ENCODE data around the gene PDLIM3.

The PDLIM3 gene

GRCh38 chr4:185520119-185520518, 15.2 kb downstream of the PDLIM3 start:
- H3K9me3 Mint-ChIP-seq, result no peaks in the 10 kb centered on the region
- no peaks in the 10 kb centered on the region for H3K27me3 Mint-ChIP-seq (ENCODE audit: low read depth)
- peaks cover 12% of the 10 kb centered on the region for H3K4me1 Mint-ChIP-seq
- no peak overlapping the region for H3K4me3 Mint-ChIP-seq
- no peaks in the 10 kb centered on the region for H3K36me3 Mint-ChIP-seq (ENCODE audit: low read depth)
- no peak overlapping the region for H3K27ac Mint-ChIP-seq
- TF ChIP-seq CTCF (IDR thresholded peaks at IDR 0.05; ENCODE audit: unreplicated experiment in 3 of 3), result no peak

DNA sequence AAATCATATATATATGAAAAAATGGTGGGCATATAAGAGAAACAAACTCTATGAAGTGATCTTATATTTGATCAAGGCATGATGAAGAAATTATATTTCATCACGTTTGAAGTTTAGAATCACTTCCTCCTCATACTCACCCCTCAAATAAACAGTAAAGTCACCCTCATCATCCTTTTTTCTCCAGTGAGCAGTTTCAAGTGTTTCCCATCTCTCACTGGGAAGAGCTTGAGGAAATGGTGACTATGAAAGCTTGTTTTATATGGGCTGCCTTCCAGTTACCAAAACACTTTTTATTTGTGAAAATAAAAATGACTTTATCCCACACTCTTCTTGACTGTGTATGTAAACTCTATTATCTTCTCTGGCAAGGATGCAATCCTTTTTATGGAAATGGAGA, 16.8 kb downstream of the PDLIM3 start:
- TF ChIP-seq CTCF (IDR thresholded peaks at IDR 0.05; ENCODE audit: unreplicated experiment in 3 of 3), result no peak
- Mint-ChIP-seq H3K36me3 (ENCODE audit: low read depth) (no peaks in the 10 kb centered on the region), H3K4me1 (no peaks in the 10 kb centered on the region), H3K27me3 (ENCODE audit: low read depth) (no peaks in the 10 kb centered on the region), H3K4me3 (no peak overlapping the region), H3K9me3 (no peaks in the 10 kb centered on the region), H3K27ac (no peak overlapping the region)

DNA sequence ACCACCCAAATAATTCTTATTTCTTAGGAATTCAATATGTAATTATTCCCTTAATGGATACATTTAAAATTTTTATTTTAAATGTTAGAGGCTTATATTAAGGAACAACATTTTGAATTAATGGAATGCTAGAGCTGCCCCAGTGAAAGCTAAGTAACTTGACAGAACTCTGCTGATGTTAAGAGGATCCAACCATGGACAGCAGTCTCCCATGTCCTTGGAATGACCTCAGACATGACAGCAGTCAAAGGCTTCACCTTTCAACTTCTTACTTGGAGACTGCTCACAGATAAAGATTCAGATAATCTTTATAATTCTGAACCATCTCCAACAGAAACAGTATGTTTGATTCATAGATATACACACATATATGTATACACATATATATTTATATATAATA, 17.2 kb downstream of the PDLIM3 start:
- Mint-ChIP-seq H3K36me3 (ENCODE audit: low read depth) (no peaks in the 10 kb centered on the region), H3K27me3 (ENCODE audit: low read depth) (no peaks in the 10 kb centered on the region), H3K9me3 (no peaks in the 10 kb centered on the region), H3K27ac (no peak overlapping the region), H3K4me1 (no peaks in the 10 kb centered on the region), H3K4me3 (no peak overlapping the region)
- TF ChIP-seq CTCF (IDR thresholded peaks at IDR 0.05; ENCODE audit: unreplicated experiment in 3 of 3), result no peak

- no peak for TF ChIP-seq CTCF (IDR thresholded peaks at IDR 0.05; ENCODE audit: unreplicated experiment in 3 of 3)
- Mint-ChIP-seq H3K27me3 (ENCODE audit: low read depth) (no peaks in the 10 kb centered on the region), H3K4me1 (no peaks in the 10 kb centered on the region), H3K4me3 (no peak overlapping the region), H3K9me3 (no peaks in the 10 kb centered on the region), H3K27ac (no peak overlapping the region), H3K36me3 (ENCODE audit: low read depth) (no peaks in the 10 kb centered on the region)
Measured at GRCh38 chr4:185515248-185515647, 20.1 kb downstream of the PDLIM3 start.

DNA sequence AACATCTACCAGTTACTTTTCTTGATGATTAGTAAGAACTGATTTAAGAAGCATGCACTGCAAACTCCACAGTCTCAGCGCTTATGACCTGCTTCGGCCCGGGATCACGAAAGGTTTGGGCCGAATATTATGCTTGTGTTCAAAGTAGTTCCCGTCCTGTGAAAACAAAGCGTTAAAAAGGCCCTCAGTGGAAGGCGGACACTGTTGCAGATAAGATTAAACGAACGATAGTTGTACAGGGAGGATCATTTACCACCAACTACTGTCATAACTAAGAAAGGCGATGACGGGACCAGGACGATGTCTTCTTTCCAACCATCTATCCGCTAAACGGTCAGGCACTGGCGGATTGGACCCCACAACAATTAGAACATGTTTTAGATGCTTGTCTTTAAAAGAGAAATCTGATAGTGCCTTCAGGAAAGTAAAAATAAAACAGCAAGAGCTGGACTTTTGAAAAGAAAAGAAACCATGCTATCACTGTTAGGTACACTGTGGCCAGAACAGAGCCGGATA, 21.1 kb downstream of the PDLIM3 start:
- H3K36me3 Mint-ChIP-seq (ENCODE audit: low read depth), result no peaks in the 10 kb centered on the region
- H3K4me3 Mint-ChIP-seq, result no peak overlapping the region
- H3K27me3 Mint-ChIP-seq (ENCODE audit: low read depth), result no peaks in the 10 kb centered on the region
- TF ChIP-seq CTCF (IDR thresholded peaks at IDR 0.05; ENCODE audit: unreplicated experiment in 3 of 3), result no peak
- H3K4me1 Mint-ChIP-seq, result peaks cover 9% of the 10 kb centered on the region
- H3K9me3 Mint-ChIP-seq, result no peaks in the 10 kb centered on the region
- H3K27ac Mint-ChIP-seq, result no peak overlapping the region

DNA sequence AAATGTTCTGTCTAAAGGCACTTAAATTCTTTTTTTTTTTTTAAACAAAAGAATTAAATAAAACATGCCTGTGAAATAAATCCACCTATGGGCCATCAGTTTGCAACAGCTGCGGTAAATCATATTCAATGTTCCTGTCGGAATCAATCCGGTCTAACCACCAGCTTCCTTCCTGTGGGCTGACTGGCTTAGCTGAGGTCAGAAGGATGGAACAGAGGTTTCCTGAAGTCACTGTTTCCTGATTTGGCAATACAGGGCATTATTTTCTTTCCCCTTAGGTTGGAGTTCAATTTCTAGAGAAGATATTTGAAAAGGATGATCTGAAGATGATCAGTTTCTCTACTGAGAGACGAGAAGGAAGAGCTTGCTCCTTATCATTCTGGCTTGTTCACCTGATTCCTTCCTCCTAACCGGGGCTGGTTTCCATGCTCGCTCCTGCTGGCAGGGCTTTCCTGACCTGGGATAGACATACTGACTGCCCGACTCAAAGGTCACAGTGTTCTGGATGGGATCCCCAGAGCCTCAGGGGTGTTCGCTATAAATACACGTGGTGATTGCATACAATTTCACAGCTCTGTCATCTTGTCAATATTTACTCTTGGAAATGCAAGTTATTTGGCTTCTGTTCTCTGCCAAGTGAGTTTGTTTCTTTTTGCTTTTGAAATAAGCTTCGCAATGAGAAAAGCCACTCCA, 21.7 kb downstream of the PDLIM3 start:
- Mint-ChIP-seq H3K4me3 (no peak overlapping the region), H3K4me1 (peaks cover 11% of the 10 kb centered on the region), H3K27ac (peak overlapping the region in 1 of 3 experiments; percentile 44), H3K36me3 (ENCODE audit: low read depth) (no peaks in the 10 kb centered on the region), H3K9me3 (no peaks in the 10 kb centered on the region), H3K27me3 (ENCODE audit: low read depth) (no peaks in the 10 kb centered on the region)
- no peak for TF ChIP-seq CTCF (IDR thresholded peaks at IDR 0.05; ENCODE audit: unreplicated experiment in 3 of 3)
